GM21360 (cell line): ENCODE data around the gene SLC22A7.

Experiments
- ATAC-seq: cut with Tn5 transposase; IDR thresholded peaks from one replicate; pipeline ENCODE4 v1.9.1; 2021; ENCODE audit warnings: mild to moderate bottlenecking, moderate library complexity; ENCODE audit not compliant: unreplicated experiment

The SLC22A7 gene

GRCh38 chr6:43265564-43265963 lies 32.5 kb upstream of the SLC22A7 start:
- ATAC-seq: no peak

GRCh38 chr6:43267619-43268354 lies 30.3 kb upstream of the SLC22A7 start:
- ATAC-seq: no peak

- ATAC-seq: no peak
Observed at GRCh38 chr6:43268355-43268700, 29.7 kb upstream of the SLC22A7 start.

GRCh38 chr6:43268782-43269272 lies 29.2 kb upstream of the SLC22A7 start:
- no peak for ATAC-seq

GRCh38 chr6:43269273-43270007 lies 28.6 kb upstream of the SLC22A7 start:
- no peak for ATAC-seq

GRCh38 chr6:43271103-43271815 lies 26.8 kb upstream of the SLC22A7 start:
- no peak for ATAC-seq

GRCh38 chr6:43271944-43272343 lies 26.1 kb upstream of the SLC22A7 start:
- no peak for ATAC-seq

- ATAC-seq: no peak
Observed at GRCh38 chr6:43273707-43274106, 24.4 kb upstream of the SLC22A7 start.

GRCh38 chr6:43274127-43274915 lies 23.7 kb upstream of the SLC22A7 start:
- ATAC-seq: no peak

GRCh38 chr6:43274916-43275597 lies 23.0 kb upstream of the SLC22A7 start:
- no peak for ATAC-seq

- no peak for ATAC-seq
Observed at GRCh38 chr6:43275801-43276576, 22.1 kb upstream of the SLC22A7 start.

- ATAC-seq: no peak
Observed at GRCh38 chr6:43276577-43277305, 21.3 kb upstream of the SLC22A7 start.

- ATAC-seq: no peak
Observed at GRCh38 chr6:43277306-43277642, 20.8 kb upstream of the SLC22A7 start.

- no peak for ATAC-seq
Observed at GRCh38 chr6:43277643-43278523, 20.2 kb upstream of the SLC22A7 start.

- no peak for ATAC-seq
Observed at GRCh38 chr6:43278524-43279078, 19.5 kb upstream of the SLC22A7 start.

GRCh38 chr6:43280234-43280633 lies 17.8 kb upstream of the SLC22A7 start:
- ATAC-seq: no peak

- ATAC-seq: no peak
Observed at GRCh38 chr6:43282060-43282459, 16.0 kb upstream of the SLC22A7 start.
